HG02852 (cell line): ENCODE data around the gene CCL17.
A peak's percentile ranks its signal among the peaks of the same experiment; 100 is the strongest.
"Not testable (repeated sequence)": the region's sequence is repeated elsewhere in the genome, so short reads cannot be mapped to it uniquely, and the experiment has no call there.

Experiments used
- ATAC-seq: cut with Tn5 transposase; IDR thresholded peaks from one replicate; pipeline ENCODE4 v1.9.1; 2021; ENCODE audit warnings: mild to moderate bottlenecking, moderate library complexity; ENCODE audit not compliant: unreplicated experiment

CCL17 gene

GRCh38 chr16:57395026-57395425, 9.5 kb upstream of the CCL17 start:
- ATAC-seq = no peak

- ATAC-seq = no peak
These were observed 7.8 kb upstream of the CCL17 start for GRCh38 chr16:57396786-57397185.

GRCh38 chr16:57397493-57397892, 7.1 kb upstream of the CCL17 start:
- not testable (repeated sequence) for ATAC-seq

- ATAC-seq = no peak
These were observed 2.5 kb upstream of the CCL17 start for GRCh38 chr16:57401943-57402640.

DNA sequence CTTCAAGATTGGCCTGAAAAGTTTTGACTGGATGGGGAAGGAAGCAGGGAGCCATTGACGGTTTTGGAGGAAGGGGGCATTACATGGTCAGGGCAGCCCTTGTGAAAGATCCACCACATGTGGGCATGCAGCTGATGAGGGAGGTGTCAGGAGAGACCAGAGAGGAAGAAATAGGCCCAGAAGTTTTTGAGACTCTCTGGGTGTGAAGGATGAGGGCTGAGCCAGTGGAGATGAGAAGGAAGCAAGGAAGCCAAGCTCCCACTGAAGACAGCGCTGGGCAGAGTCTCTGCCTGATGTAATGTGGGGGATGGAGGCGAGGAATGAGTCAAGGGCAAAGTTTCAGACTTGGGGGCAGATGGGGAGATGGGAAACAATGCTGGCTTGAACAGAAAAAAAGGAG, 530 bp downstream of the CCL17 start:
- ATAC-seq = no peak

- no peak for ATAC-seq
These were observed 2.3 kb downstream of the CCL17 start for GRCh38 chr16:57406881-57407280.

DNA sequence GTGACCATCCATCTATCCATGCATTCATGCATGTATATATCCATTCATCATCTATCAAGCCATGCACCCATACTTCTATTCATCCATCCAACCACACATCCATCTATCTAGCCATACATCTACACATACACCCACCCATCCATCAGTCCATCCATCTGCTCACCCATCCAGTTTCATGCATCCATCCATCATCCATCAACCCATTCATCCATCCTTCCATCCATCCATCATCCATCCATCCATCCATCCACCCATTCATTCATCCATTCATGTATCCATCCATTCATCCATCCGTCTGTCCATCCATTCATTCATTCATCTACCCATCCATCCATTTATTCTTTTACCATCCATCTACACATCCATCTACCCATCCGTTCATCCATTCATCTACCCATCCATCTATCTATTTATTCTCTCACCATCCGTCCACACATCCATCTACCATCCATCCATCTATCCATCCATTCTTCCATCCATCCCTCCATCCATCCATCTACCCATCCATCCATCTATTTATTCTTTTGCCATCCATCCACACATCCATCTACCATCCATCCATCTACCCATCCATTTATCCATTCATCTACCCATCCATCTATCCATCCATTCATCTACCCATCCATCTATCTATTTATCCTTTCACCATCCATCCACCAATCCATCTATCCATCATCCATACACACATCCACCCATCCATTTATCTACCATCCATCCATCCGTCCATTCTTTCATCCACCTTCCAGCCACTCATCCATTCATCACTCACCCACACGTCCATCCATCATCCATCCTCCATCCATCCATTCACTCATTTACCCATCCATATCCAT, 3.2 kb downstream of the CCL17 start:
- no peak for ATAC-seq

DNA sequence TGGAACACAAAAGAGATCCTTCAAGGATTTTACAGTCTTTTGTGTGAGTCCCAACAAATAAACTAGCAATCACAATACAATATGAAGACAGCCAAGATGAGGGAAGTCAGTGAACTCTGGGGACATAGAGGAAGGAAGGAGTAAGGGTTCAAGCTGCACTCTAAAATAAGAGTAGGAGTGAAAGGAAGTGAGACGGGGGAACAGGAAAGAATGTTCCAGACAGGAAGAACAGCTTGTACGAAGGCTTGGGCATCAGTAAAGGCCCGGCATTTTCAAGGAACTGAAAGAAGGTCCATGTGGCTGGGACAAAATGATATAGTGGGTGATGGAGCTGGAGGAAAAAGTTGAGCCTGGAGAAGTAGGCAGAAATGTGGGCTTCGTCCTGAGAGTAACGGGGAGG, 4.5 kb downstream of the CCL17 start:
- ATAC-seq = no peak

DNA sequence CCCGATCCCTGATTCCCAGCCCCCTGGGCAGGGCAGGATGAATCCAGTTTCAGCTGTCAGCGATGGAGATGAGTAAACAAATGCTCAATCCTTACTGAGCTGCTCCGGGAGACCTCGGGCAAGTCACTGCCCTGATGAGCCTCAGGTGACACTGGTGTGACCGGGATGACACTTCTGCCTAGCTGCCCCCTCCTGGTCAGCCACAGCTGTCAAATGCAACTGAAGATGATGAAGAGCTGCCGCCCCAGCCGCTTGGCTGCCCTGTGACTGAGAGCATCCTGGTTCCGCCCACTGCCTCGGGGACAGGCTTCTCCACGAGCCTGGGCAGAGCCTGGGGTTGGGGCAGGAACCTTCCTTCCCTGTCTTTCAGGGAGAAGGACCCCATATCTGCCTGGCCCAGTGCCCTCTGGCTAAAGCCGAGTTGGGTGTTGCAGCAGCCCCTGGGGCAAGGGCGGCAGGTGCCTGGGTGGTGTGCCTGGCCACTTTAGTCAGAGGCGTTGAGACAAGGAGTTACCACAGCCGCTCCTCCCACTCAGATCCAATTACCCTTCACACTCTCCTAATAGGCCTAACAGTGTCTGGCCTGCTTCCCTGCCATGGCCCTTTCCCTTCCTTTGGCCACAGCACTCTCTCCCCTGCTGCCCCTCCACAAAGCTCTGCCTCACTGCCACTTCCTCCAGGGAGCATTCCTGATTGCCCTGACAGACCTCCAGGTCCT, 5.5 kb downstream of the CCL17 start:
- no peak for ATAC-seq

DNA sequence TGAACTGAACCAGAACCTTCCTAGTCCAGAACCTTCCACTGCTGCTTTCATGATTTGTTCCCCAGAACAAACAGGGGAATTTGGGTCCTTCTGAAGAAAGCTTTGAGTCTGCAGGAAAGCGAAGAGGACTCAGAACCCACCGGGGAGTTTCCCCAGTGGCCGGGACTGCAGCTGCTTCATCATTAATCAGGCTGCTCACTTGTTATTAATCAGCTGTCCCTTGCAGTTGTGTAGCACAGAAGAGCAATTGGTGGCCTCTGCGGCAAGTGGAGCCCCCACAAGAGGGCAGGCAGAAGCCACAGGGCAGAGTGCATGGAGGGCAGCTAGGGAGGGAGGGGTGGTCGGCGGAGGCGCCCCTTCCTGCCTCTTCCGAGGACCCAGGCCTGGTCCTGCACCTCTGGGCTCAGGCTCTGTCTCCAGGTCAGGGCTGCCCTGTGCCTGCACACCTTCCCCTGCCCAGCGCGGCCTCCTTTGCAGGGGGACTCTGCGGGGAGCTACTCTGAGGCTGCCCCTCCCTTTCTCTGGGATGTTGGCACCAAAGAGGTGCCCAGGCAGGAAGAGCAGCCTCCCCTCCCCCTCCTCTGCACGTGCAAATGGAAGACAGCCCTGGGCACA, 6.9 kb downstream of the CCL17 start:
- no peak for ATAC-seq

DNA sequence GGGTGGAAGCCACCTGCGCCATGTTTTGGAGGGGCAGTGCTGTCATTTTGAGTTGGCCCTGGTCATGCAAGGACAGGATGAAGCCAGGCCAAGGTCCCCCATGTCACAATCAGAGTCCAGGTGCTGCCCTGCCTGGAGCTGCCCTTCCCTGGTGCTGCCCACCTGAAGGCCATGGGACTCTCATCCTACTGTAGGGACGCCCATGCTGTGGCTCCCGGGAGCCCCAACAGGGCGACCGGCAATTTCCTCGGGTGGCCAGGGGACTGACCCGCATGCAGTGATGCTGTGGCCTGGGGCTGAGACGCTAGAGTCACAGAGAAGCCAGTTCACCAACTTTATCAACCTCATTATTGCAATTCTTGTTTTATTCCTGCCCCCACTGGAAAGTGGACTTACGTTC, 8.0 kb downstream of the CCL17 start:
- ATAC-seq = no peak

GRCh38 chr16:57413301-57413730, 8.7 kb downstream of the CCL17 start:
- ATAC-seq = peak; percentile 68

- no peak for ATAC-seq
These were observed 9.2 kb downstream of the CCL17 start for GRCh38 chr16:57413733-57414132.

GRCh38 chr16:57416084-57416483, 11.5 kb downstream of the CCL17 start:
- no peak for ATAC-seq

DNA sequence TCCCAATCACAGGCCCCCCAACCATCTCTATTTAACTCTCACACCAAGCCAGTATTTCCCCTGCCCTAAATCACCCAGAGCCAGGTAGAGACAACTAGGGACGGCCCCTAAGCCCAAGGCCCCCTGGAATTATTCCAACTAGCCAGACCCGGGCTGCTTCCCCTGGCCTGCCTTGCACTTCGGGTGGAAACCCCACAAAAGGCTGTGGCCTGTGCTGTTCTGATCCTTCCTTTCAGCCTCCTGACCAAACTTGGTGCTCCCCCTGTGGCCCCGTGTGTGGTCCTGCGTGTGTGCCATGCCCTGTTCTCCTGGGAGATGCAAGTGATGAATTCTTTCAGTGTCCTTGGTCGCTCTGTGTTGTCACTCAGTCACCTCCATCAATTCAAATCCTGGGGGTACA, 14.9 kb downstream of the CCL17 start:
- ATAC-seq = no peak

- ATAC-seq = no peak
These were observed 17.7 kb downstream of the CCL17 start for GRCh38 chr16:57422026-57422944.

GRCh38 chr16:57423152-57423551, 18.6 kb downstream of the CCL17 start:
- no peak for ATAC-seq

GRCh38 chr16:57424583-57424982, 20.0 kb downstream of the CCL17 start:
- no peak for ATAC-seq

- no peak for ATAC-seq
These were observed 21.8 kb downstream of the CCL17 start for GRCh38 chr16:57426356-57426755.

- ATAC-seq = no peak
These were observed 22.7 kb downstream of the CCL17 start for GRCh38 chr16:57427307-57427706.
